Adipocyte (in vitro differentiated cells): ENCODE results near the gene ROBO1.

Experiments
- DNase-seq: peaks from one replicate; pipeline ENCODE4 v3.0.0-alpha.2; 2015; ENCODE audit warnings: low read depth
- H3K27me3 ChIP-seq: replicated peaks from 2 replicates; pipeline ENCODE4 v1.7.0; 2013; ENCODE audit warnings: mild to moderate bottlenecking, low read length, moderate library complexity; ENCODE audit not compliant: control insufficient read depth, insufficient read depth
- H3K36me3 ChIP-seq: 2 replicates; pipeline ENCODE4 v1.7.0; 2013; ENCODE audit warnings: low read length, mild to moderate bottlenecking, moderate library complexity; ENCODE audit not compliant: control insufficient read depth, insufficient read depth, severe bottlenecking
- H3K4me1 ChIP-seq: 2 replicates; pipeline ENCODE4 v1.7.0; 2013; ENCODE audit warnings: mild to moderate bottlenecking, low read length, moderate library complexity; ENCODE audit not compliant: control insufficient read depth, insufficient read depth
- H3K4me3 ChIP-seq: 2 replicates; pipeline ENCODE4 v1.7.0; 2013; ENCODE audit warnings: mild to moderate bottlenecking, low read length, moderate library complexity
- H3K9ac ChIP-seq: 2 replicates; pipeline ENCODE4 v1.7.0; 2013; ENCODE audit warnings: mild to moderate bottlenecking, low read length, moderate library complexity
- H3K9me3 ChIP-seq: 2 replicates; pipeline ENCODE4 v1.7.0; 2013; ENCODE audit warnings: mild to moderate bottlenecking, low read length, moderate library complexity; ENCODE audit not compliant: control insufficient read depth

ROBO1 gene

DNA sequence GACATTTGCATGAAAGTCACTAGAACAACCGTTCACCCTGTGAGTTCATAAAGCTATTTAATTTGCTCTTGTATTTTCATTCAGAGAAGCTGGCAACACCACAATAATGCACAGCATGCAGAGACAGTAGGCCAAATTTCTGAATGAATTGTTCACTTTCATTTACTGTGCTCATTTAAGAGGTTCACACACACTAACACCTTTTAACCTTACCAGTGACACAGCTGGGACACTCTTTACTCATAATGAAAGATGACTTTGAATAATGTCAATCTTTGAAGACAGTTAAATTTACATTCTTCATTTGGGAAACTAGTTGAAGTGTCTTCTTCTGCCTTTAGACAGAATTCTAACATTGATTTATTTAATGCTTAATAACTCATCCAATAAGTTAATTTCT lies 95.7 kb downstream of the ROBO1 start:
- Histone ChIP-seq H3K9me3 (peaks cover 4% of the 10 kb centered on the region), H3K9ac (no peak overlapping the region), H3K27me3 (no peaks in the 10 kb centered on the region), H3K4me1 (no peaks in the 10 kb centered on the region), H3K4me3 (no peak overlapping the region), H3K36me3 (no peaks in the 10 kb centered on the region)
- no peak for DNase-seq

DNA sequence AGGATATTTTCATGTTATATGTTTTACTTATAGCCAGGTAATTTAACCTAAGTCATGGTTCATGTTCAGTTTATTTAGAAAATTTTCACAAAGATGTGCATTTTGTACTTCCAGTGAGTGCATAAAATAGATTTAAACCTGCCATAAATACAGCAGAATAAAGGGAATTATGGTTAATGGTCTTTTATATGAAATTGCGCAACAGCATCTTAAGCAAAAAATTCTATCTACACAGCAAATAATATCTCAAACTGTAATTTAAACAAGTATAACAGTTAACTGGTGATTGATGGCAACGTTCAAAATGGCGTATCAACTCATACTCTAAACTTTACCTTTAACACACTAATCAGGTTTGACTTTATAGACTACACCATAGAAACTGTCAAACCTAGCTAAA lies 97.6 kb downstream of the ROBO1 start:
- Histone ChIP-seq H3K27me3 (no peaks in the 10 kb centered on the region), H3K9me3 (no peaks in the 10 kb centered on the region), H3K4me3 (no peak overlapping the region), H3K9ac (no peak overlapping the region), H3K4me1 (no peaks in the 10 kb centered on the region), H3K36me3 (no peaks in the 10 kb centered on the region)
- no peak for DNase-seq

DNA sequence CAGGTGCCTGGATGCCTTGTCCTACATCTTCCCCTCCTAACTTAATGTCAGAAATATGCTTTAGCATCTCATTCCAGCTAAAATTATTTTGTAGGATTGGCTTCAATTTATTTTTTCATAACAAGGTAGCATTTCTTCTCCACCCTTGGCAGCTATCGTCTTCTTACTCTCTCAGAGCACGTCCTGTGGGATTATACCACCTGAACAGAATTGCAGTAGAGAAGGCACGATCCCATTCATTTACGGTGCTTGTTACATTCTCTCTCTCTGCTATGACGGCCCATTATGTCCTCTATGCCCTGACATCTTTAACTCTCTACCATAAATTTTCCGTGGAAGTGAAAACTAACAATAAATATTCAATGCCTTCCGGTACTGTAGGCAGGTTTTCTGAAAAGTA lies 103.3 kb downstream of the ROBO1 start:
- Histone ChIP-seq H3K9ac (no peak overlapping the region), H3K27me3 (no peaks in the 10 kb centered on the region), H3K4me1 (no peaks in the 10 kb centered on the region), H3K4me3 (no peak overlapping the region), H3K36me3 (no peaks in the 10 kb centered on the region), H3K9me3 (no peaks in the 10 kb centered on the region)
- no peak for DNase-seq

DNA sequence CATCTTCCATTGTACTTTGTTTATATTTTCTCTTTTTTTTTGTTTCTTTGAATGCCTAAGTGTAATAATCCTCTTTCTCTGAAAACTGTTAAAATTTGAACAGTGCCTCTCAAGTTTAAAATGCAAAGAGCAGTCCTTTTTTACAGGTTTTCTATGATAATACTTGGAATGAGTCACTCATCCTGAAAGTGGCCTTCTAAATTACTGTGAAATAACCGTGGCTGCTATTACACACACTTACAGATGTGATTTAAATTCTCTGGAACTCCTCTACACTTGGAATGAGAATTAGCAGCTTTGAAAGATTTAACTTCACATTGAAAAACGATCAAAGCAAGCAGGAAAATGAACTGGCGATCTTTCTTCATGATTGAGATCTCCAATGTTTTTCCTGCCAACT lies 105.9 kb downstream of the ROBO1 start:
- H3K4me3 ChIP-seq, result no peak overlapping the region
- H3K9me3 ChIP-seq, result no peaks in the 10 kb centered on the region
- no peak overlapping the region for H3K9ac ChIP-seq
- no peaks in the 10 kb centered on the region for H3K27me3 ChIP-seq
- no peaks in the 10 kb centered on the region for H3K36me3 ChIP-seq
- no peaks in the 10 kb centered on the region for H3K4me1 ChIP-seq
- no peak for DNase-seq

DNA sequence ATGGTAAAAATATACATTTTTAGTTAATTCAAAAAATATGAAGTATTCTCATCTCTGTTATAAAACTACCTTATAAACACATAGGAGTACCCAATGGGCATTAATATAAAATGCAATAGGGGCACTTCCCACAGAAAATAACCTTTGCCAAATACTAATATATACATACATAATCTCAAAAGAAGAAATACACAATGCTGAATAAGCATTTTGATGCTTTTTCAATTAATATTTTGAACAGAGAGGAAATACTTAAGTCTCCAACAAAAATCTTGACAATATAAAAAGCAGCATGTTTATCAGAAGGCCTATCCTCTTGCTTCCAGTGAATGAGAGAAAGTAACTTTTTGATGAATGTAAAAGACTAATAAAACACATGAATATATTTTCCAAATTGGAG lies 110.7 kb downstream of the ROBO1 start:
- Histone ChIP-seq H3K9me3 (no peaks in the 10 kb centered on the region), H3K4me1 (no peaks in the 10 kb centered on the region), H3K9ac (no peak overlapping the region), H3K4me3 (no peak overlapping the region), H3K27me3 (no peaks in the 10 kb centered on the region), H3K36me3 (no peaks in the 10 kb centered on the region)
- no peak for DNase-seq

DNA sequence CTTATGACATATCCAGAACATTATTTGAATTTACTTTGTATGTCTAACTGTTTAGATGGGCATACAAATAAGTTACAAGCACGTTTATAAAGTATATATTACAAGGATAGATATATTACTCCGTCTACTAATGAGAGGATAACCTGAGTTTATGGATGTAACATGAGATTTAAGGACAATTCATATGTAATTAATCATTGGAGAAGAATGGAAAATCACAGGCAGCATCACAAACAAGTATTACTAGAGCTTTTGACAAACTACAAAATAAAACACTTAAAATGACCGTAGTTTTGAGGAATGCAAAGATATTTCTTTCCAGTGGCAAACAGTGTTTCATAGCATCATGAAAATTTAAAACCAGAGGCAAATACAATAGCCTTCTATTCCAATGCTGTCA lies 113.8 kb downstream of the ROBO1 start:
- Histone ChIP-seq H3K4me3 (no peak overlapping the region), H3K9ac (no peak overlapping the region), H3K9me3 (no peaks in the 10 kb centered on the region), H3K27me3 (no peaks in the 10 kb centered on the region), H3K4me1 (no peaks in the 10 kb centered on the region), H3K36me3 (no peaks in the 10 kb centered on the region)
- no peak for DNase-seq

DNA sequence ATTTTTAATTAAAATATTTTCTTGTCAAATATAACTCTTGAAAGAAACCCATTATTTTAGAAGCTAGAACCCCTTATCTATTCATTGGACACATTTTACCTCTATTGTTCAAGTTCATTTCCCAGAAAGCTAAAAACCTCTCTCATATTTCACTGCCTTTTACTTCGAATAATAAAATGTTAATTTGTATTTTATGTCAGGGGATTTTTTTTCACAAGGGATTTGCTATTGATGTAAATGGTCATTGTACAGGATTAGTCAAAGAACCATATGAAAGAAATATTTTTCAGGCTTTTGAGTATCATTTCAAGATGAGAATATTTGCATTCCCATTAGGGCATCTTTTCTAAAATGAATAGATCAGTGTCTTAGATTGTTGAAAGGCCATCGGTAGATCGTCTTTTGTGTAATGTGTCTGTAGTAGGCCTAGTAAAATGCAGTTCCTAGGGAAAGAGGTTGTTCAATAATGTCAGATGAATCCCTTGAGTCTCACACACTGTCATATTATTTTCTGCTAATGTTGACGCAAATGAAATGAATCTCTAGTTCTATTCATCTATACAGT lies 114.5 kb downstream of the ROBO1 start:
- no peak overlapping the region for H3K4me3 ChIP-seq

DNA sequence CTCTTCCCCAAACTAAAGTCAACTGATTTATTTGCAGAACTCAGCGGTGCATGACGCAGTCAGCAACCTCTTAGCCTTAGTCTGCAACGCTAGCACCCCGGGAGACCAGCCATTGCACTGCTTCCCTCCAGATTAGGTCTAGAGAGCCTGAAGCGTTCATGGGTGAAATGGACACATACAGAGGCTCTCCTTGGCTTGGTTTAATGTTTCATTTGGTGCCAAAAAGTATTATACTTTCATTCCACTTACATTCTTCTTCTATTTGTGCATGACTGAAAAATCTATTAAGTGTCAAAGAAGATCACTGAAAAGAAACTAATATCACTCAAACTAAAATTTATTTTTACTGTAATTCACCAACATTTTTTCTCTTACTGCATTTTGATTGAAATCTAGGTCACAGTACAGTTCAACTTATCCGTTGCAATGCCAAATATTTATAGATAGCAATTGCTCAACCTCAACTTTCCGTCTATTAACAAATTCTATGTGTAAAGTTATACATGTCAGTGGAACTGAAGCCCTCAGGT lies 116.2 kb downstream of the ROBO1 start:
- Histone ChIP-seq H3K9ac (no peak overlapping the region), H3K27me3 (no peaks in the 10 kb centered on the region), H3K36me3 (no peaks in the 10 kb centered on the region), H3K4me3 (no peak overlapping the region), H3K4me1 (no peaks in the 10 kb centered on the region), H3K9me3 (no peaks in the 10 kb centered on the region)
- no peak for DNase-seq

More for the DNA sequence above, 114.5 kb downstream of the ROBO1 start:
- no peak for DNase-seq
- Histone ChIP-seq H3K36me3 (no peaks in the 10 kb centered on the region), H3K27me3 (no peaks in the 10 kb centered on the region), H3K4me1 (no peaks in the 10 kb centered on the region), H3K9ac (no peak overlapping the region), H3K9me3 (no peaks in the 10 kb centered on the region)

DNA sequence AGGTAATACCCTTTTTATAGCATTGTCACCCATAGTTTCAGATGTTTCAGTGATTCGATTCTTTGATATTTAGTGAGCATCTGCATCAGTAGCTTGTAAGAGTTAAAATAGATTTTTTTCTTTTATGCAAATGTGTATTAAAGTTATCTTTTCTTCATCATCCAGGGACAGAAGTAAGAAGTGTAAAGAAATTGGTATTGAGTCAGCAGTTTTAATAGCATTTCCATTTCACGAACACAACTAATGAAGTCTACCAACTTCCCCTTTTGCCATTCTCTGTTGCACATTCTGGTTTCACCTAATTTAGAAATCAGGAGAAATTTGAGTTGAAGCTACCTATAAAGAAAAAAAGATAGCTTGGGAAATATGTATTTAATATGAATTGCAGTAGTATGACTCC lies 127.9 kb downstream of the ROBO1 start:
- Histone ChIP-seq H3K9me3 (peaks cover 7% of the 10 kb centered on the region), H3K9ac (no peak overlapping the region), H3K27me3 (no peaks in the 10 kb centered on the region), H3K36me3 (no peaks in the 10 kb centered on the region), H3K4me1 (no peaks in the 10 kb centered on the region), H3K4me3 (no peak overlapping the region)
- no peak for DNase-seq

DNA sequence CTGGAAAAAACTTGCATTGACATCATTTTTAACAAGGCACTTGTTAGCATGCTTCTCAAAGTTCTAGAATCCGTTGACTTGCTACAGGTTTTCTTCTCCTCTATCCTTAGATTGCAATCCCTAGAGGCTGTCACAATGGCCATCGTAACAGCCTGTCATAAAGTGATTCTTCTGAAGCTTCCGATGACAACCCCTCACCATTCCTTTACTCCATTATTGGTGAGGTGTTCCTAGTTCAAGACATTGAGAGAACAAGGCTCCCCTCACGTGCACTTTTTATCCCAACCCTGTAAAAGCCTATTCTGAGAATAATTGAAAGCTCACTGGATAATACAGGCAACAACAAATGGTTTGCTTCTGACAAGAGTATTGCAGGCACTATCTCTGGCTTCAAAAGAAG lies 131.4 kb downstream of the ROBO1 start:
- Histone ChIP-seq H3K4me3 (no peak overlapping the region), H3K9ac (no peak overlapping the region), H3K27me3 (no peaks in the 10 kb centered on the region), H3K9me3 (peaks cover 7% of the 10 kb centered on the region), H3K36me3 (no peaks in the 10 kb centered on the region), H3K4me1 (no peaks in the 10 kb centered on the region)
- DNase-seq, result no peak

DNA sequence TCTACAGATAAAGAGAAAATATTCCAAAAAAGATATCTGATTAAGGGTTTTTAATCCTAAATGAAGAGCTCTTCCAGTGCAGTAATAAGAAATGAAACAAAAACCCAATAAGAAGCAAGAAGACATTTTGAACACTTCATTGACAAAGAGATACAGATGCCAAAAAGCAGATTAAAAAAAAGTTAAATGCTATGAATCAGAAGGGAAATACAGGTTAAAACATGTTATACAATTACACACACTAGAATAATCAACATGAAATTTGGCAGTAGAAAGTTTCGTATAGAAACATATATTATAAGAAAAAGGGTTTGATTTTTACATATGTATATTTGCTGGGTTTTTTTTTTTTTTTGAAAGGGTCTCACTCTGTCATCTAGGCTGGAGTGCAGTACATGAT lies 135.0 kb downstream of the ROBO1 start:
- H3K4me3 ChIP-seq, result no peak overlapping the region
- H3K36me3 ChIP-seq, result no peaks in the 10 kb centered on the region
- no peaks in the 10 kb centered on the region for H3K4me1 ChIP-seq
- no peaks in the 10 kb centered on the region for H3K27me3 ChIP-seq
- no peak for DNase-seq
- no peak overlapping the region for H3K9ac ChIP-seq
- H3K9me3 ChIP-seq, result no peaks in the 10 kb centered on the region

DNA sequence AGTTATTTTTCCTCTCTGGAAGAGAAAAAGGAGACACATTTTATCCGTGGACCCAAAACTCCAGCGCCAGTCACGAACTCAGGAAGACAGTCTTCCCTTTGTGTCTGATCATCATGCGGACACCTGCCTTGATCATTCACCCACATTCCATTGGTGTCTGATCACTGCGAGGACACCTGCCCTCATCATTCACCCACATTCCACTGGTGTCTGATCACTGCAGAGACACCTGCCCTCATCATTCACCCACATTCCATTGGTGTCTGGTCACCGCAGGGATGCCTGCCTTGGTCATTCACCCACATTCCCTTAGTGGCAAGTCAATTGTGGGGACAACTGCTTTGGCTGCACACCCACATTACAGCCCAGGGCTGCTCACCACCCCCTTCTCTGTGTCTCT lies 148.9 kb downstream of the ROBO1 start:
- Histone ChIP-seq H3K9ac (no peak overlapping the region), H3K4me3 (no peak overlapping the region), H3K9me3 (peaks cover 17% of the 10 kb centered on the region), H3K36me3 (no peaks in the 10 kb centered on the region), H3K27me3 (no peaks in the 10 kb centered on the region), H3K4me1 (no peaks in the 10 kb centered on the region)
- DNase-seq, result no peak
